Measurements from ENCODE around the gene MLIP. TPM values are rescaled to one million over a fixed set of nuclear protein-coding genes. Genes with fewer than 3 reads are reported as not detected.

The MLIP gene
- polyA plus RNA-seq, 3 donors from 2014 or later: not detected

DNA sequence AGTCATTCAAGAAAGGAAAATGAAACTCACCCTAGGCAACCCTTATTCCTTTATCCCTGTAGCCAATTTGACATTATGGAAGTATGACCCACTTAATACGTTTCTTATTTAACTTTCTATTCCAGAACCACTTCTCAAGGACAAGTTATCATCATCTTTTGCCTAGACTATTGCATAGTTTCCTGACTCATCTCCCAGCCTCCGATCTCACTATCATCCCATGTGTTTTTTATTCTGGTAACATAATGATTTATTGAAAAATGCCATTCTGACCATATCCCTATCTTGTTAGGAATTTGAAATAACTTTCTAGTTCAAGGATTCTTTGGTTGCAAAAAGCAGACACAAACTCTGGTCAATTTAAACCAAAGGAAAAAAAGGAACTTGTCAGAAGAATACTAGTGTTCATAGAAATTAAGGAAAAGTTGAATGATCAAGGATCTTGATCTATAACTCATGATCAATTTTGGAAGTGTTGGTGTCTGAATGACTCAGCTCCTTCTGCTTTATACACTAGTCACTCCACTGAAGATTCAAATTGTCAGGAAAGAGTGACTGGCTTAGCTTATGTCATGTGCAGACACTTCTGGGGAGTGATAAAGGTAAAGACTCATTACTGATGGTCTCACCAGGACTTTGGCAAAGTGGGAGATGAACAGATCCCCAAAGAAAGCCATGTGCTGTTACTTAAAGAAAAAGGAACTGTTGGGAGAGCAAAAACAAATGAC lies 188.5 kb downstream of the MLIP start:
- no peak for DNase-seq
- H3K27me3 Mint-ChIP-seq (ENCODE audit: low read depth in 3 of 3): peaks cover 0 to 2% (median 0%) of the 10 kb centered on the region in 3 donors
- H3K36me3 Mint-ChIP-seq: no peaks in the 10 kb centered on the region
- H3K27ac Mint-ChIP-seq: no peak overlapping the region
- H3K4me1 Mint-ChIP-seq: no peaks in the 10 kb centered on the region
- H3K9me3 Mint-ChIP-seq: peaks cover 2 to 14% (median 10%) of the 10 kb centered on the region in 6 donors
- no peak overlapping the region for H3K4me3 Mint-ChIP-seq

DNA sequence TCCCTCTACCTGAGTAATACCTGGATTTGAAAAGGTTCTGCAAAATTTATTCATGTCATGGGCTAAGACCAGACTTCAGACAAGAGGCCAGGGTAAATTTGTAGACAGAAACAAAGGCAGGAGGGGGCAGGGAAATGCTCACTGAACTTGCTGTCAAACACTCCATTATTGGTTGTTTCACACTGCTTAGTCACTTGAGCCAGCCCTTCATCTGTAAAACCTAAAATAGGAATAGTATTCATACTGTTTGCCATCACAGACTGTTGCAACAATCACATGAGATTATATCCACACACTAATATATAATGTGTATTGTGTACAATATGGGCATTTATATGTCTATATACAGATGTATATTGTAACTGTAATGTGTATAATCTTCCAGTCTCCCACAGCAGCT lies 190.5 kb downstream of the MLIP start:
- no peak for DNase-seq
- H3K36me3 Mint-ChIP-seq: no peaks in the 10 kb centered on the region
- H3K27ac Mint-ChIP-seq: no peak overlapping the region
- peaks cover 0 to 2% (median 0%) of the 10 kb centered on the region in 3 donors for H3K27me3 Mint-ChIP-seq (ENCODE audit: low read depth in 3 of 3)
- H3K9me3 Mint-ChIP-seq: peaks cover 2 to 11% (median 6%) of the 10 kb centered on the region in 6 donors
- H3K4me1 Mint-ChIP-seq: no peaks in the 10 kb centered on the region
- no peak overlapping the region for H3K4me3 Mint-ChIP-seq

DNA sequence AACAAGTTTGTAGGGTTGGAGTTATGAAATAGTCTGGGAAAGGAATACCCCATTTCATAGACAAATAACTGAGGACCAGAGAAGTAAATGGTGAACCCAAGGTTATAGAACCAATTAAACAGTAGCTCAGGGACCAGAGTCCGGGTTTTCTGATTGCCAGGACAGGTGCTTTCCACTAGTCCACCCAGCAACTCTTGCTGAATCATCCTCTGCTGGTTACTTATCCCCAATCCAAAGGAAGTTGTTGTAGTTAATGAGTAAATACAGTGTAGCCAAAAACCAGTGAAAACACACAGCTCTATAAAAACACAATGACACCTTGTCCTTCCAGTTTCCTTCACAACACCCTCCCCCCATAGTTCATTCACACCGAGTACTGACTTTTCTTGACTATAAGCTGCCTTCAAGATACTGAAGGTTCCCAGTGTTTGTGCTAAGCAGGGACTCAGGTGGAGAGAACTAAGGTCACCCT lies 196.2 kb downstream of the MLIP start:
- Mint-ChIP-seq H3K27me3 (ENCODE audit: low read depth in 3 of 3) (no peaks in the 10 kb centered on the region), H3K36me3 (no peaks in the 10 kb centered on the region), H3K27ac (no peak overlapping the region), H3K9me3 (peaks cover 0 to 8% (median 7%) of the 10 kb centered on the region in 6 donors), H3K4me1 (no peaks in the 10 kb centered on the region), H3K4me3 (no peak overlapping the region)
- no peak for DNase-seq

DNA sequence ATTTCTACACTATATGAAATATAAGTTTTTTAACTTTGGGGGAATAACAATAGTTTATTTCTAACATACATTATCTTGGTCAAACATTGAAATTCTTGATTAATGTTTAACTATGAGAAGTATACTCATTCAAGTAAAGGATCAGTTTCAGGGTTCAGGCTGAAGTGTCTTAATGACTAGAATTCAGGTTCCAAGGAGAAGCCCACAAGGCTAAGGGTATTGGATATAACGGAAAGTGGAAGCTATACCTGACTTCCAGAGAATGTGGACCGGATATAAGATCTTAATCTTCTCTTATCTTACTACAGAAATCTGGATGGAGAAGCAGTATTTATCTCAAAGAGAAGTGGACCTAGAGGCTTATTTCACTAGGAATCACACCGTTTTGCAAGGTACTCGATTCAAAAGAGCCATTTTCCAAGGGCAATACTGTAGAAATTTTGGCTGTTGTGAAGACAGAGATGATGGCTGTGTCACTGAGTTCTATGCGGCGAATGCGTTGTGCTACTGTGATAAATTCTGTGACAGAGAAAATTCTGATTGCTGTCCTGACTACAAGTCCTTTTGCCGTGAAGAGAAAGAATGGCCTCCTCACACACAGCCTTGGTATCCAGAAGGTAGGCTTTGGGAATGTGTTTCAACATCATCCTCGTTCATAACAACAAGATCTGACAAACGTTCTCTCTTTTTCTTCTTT lies 197.2 kb downstream of the MLIP start, which contains the start of gene TINAG:
TSS of gene TINAG (plus strand) at position 153 of the 697 bp plus-strand sequence. CDS start at position 263, 110 bp downstream.
- Mint-ChIP-seq H3K27me3 (ENCODE audit: low read depth in 3 of 3) (no peaks in the 10 kb centered on the region), H3K36me3 (no peaks in the 10 kb centered on the region), H3K4me1 (no peaks in the 10 kb centered on the region), H3K9me3 (peaks cover 0 to 8% (median 7%) of the 10 kb centered on the region in 6 donors), H3K27ac (no peak within 1 kb of the TSS), H3K4me3 (no peak within 1 kb of the TSS)
- DNase-seq: no peak

GRCh38 chr6:54308986-54309315 lies 197.7 kb downstream of the MLIP start:
- Mint-ChIP-seq H3K4me3 (no peak overlapping the region), H3K9me3 (peaks cover 0 to 7% (median 4%) of the 10 kb centered on the region in 6 donors), H3K4me1 (no peaks in the 10 kb centered on the region), H3K27me3 (ENCODE audit: low read depth in 3 of 3) (no peaks in the 10 kb centered on the region), H3K27ac (no peak overlapping the region), H3K36me3 (no peaks in the 10 kb centered on the region)
- no peak for DNase-seq

DNA sequence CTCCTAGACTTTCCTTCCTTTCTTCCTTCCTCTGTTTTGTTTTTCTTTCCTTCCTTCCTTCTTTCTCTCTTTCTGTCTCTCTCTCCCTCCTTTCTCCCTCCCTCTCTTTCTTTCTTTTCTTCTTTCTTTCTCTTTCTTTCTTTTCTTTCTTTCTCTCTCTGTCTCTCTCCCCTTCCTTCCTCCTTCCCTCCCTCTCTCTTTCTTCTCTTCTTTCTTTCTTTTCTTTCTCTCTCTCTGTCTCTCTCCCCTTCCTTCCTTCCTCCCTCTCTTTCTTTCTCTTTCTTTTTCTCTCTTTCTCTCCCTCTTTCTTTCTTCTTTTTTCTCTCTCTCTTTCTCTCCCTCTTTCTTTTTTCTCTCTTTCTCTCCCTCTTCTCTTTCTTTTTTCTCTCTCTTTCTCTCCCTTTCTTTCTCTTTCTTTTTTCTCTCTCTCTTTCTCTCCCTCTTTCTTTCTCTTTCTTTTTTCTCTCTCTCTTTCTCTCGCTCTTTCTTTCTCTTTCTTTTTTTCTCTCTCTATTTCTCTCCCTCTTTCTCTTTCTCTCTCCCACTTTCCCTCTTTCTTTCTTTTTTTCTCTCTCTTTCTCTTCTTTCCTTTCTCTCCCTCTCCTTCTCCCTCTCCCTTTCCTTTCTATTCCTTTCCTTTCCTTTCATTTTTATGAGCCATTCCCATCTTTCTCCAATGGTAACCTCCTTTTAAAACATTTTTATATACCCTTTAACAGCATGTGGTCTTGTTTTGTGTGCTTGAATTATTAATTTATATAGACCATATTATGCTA lies 199.3 kb downstream of the MLIP start:
- DNase-seq: no peak
- Mint-ChIP-seq H3K9me3 (peaks cover 0 to 7% (median 2%) of the 10 kb centered on the region in 6 donors), H3K27ac (no peak overlapping the region), H3K27me3 (ENCODE audit: low read depth in 3 of 3) (no peaks in the 10 kb centered on the region), H3K4me1 (no peaks in the 10 kb centered on the region), H3K36me3 (no peaks in the 10 kb centered on the region), H3K4me3 (no peak overlapping the region)

DNA sequence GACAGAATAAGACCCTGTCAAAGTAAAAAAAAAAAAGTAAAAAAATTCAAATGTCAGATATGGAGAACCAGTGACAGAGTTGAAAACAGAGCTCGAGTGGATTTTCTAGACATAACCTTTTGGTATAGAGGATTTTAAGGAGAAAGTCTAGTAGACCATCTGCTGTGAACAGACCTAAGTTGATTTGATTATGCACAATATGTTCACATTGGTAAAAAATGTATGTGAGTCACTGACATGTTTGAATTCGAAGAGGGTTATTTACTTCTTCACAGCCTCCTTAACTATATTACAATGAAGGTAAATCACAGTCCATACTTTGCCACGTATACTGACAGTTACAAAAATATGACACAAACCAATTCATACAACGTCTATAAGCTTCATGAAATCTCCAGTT lies 204.4 kb downstream of the MLIP start:
- no peak for DNase-seq
- Mint-ChIP-seq H3K4me1 (no peaks in the 10 kb centered on the region), H3K4me3 (no peak overlapping the region), H3K27me3 (ENCODE audit: low read depth in 3 of 3) (no peaks in the 10 kb centered on the region), H3K27ac (no peak overlapping the region), H3K9me3 (peaks cover 0 to 11% (median 3%) of the 10 kb centered on the region in 6 donors), H3K36me3 (no peaks in the 10 kb centered on the region)

Other genes starting within 250 kb of the MLIP start
- gene TINAG, start 197.0 kb downstream of the MLIP start, polyA plus RNA-seq: not detected